HL-60 (cell line): ENCODE results near the gene ADAMTS12.

Experiments used
- GABPA ChIP-seq: IDR thresholded peaks from 2 replicates; pipeline ENCODE4 v1.6.1; 2012; ENCODE audit warnings: low read depth
- POLR2AphosphoS5 ChIP-seq: IDR thresholded peaks from 2 replicates; pipeline ENCODE4 v1.6.1; 2012; ENCODE audit warnings: low read depth
- TF ChIP-seq, protein P1 (sequence below): IDR thresholded peaks from one replicate; pipeline ENCODE4 v1.5.1; 2011; ENCODE audit warnings: low read length, control low read depth, inconsistent platforms; ENCODE audit not compliant: insufficient read depth
- TF ChIP-seq, protein P2 (sequence below): IDR thresholded peaks from 2 replicates; pipeline ENCODE4 v1.6.1; 2012; ENCODE audit warnings: low read depth; ENCODE audit not compliant: insufficient replicate concordance

DNA sequence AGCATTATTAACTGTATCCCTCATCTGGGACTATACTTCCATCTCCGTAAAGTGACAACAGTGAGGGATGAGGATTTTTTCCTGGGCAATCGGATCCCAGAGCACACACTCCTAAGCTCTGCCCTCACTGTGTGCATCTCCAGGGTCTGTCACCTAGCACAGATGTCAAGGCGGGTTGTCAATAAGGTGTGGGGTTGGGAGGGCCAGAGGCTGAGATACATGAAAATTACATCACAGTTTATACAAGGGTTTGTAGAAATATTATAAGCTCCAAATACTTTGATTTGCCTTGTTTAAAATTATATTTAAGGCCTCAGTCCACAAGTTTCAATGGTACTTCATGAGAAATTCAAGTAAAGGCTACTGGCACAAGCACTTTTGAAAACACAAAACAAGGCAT lies 4.5 kb downstream of the ADAMTS12 start:
- TF ChIP-seq, protein P1, sequence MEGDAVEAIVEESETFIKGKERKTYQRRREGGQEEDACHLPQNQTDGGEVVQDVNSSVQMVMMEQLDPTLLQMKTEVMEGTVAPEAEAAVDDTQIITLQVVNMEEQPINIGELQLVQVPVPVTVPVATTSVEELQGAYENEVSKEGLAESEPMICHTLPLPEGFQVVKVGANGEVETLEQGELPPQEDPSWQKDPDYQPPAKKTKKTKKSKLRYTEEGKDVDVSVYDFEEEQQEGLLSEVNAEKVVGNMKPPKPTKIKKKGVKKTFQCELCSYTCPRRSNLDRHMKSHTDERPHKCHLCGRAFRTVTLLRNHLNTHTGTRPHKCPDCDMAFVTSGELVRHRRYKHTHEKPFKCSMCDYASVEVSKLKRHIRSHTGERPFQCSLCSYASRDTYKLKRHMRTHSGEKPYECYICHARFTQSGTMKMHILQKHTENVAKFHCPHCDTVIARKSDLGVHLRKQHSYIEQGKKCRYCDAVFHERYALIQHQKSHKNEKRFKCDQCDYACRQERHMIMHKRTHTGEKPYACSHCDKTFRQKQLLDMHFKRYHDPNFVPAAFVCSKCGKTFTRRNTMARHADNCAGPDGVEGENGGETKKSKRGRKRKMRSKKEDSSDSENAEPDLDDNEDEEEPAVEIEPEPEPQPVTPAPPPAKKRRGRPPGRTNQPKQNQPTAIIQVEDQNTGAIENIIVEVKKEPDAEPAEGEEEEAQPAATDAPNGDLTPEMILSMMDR: no peak
- TF ChIP-seq, protein P2, sequence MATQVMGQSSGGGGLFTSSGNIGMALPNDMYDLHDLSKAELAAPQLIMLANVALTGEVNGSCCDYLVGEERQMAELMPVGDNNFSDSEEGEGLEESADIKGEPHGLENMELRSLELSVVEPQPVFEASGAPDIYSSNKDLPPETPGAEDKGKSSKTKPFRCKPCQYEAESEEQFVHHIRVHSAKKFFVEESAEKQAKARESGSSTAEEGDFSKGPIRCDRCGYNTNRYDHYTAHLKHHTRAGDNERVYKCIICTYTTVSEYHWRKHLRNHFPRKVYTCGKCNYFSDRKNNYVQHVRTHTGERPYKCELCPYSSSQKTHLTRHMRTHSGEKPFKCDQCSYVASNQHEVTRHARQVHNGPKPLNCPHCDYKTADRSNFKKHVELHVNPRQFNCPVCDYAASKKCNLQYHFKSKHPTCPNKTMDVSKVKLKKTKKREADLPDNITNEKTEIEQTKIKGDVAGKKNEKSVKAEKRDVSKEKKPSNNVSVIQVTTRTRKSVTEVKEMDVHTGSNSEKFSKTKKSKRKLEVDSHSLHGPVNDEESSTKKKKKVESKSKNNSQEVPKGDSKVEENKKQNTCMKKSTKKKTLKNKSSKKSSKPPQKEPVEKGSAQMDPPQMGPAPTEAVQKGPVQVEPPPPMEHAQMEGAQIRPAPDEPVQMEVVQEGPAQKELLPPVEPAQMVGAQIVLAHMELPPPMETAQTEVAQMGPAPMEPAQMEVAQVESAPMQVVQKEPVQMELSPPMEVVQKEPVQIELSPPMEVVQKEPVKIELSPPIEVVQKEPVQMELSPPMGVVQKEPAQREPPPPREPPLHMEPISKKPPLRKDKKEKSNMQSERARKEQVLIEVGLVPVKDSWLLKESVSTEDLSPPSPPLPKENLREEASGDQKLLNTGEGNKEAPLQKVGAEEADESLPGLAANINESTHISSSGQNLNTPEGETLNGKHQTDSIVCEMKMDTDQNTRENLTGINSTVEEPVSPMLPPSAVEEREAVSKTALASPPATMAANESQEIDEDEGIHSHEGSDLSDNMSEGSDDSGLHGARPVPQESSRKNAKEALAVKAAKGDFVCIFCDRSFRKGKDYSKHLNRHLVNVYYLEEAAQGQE: no peak
- TF ChIP-seq POLR2AphosphoS5 (no peak), GABPA (no peak)
